ENCODE measurements around the gene ADAMTS8.

The ADAMTS8 gene

DNA sequence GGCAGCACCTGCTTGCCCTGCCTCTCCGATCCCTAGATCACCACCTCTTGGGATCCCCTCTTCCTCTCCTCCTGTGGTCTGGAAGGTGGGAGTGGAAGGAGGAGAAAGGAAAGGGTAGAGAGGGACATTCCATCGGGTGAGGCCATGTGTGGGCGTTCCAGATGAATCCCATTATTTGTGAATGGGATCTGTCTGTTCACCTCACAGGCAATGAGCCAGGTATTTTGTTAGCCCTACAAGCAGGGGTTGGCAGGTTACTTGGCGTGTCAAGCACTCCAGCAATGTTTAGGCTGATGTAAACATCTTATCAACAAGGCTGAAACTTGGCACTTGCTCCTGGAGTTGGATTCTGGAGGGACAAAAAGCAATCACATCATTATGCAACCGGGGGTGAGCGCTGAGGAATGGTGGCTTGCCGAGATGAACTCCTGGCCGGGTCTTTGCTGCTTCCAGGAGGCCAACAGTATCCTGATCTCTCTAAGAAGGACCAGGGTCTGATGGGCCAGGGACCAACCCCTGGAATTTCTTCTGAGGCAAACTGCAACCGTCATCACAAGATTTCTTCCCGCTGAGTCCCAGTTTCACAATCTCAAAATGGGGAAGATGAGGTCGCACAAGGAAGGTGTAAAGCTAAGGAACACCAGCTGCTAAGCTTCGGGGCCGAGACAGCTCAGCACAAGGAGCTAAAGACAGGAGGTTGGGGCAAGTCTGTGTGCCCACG, 7.8 kb downstream of the ADAMTS8 start:
- no peak for DNase-seq (ENCODE audit: low spot score)

DNA sequence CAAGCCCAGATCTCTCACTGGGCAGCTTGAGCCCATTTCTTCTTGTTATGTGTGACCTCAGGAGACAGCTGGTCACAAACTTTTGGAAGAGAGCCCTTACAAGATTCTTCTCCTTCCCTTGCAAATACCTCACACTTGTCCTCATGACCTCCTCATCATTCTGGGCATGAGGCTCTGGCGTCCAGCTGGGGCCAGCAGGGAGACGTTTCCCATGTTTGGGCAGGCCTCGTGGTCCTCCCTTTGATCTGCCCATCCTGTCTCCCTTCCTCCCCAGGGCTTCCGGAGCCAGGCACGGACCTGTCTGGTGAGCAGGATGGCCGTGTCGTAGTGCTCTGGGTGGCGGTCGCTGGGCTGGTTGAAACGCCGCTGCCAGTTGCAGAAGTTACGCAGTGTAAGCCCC, 9.7 kb downstream of the ADAMTS8 start:
- no peak for DNase-seq (ENCODE audit: low spot score)

DNA sequence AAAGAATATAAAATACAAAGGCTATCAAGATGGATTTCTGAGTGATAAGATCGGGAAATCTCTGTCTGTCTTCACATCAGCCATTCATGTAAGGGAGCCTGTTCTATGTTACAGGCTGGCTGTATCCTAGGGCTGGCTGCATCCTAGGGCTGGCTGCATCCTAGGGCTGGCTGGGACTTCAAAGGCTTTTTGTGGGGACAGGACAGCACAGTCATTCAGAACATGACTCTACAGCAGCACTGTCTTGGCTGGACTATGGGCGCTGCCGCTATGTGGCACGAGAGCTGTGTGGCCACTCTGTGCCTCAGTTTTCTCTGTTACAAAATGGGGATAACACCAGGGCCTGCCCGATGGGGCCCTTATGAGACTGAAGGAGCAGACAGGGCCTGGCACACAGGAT, 10.2 kb downstream of the ADAMTS8 start:
- no peak for DNase-seq (ENCODE audit: low spot score)

DNA sequence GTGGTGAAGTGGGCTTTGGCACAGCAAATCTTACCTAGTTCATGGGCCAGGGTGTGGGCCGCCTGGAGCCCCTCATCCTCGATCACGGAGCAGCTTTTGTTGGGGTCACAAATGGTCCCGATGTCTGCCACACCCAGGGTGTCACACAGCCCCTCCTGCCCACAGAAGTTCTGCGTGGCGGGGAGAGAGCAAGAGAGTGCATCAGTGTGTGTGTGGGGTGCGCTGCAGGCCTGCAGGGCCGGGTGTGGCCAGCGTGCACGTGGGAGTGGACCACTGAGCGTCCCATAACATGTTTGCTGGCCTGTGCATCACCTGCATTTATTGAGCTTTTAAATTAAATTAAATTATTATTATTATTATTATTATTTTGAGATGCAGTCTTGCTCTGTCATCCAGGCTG, 11.5 kb downstream of the ADAMTS8 start:
- no peak for DNase-seq (ENCODE audit: low spot score)

DNA sequence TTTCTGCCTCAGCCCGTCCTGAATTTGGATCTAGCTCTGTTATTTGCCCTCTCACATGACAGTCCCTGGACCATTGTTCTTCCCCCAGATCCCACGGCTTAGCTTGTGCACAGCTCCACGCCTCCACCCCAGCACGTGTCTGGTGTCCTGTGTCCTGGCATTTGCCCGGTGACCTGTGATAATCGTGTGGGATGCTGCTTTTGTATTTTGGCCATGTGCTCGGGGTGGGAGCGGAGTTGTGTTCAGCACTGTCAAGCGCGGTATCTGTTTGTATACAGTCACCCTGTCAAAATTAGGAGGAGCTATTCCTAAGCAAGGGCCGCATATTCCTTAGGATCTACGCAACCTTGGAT, 11.9 kb downstream of the ADAMTS8 start:
- no peak for DNase-seq (ENCODE audit: low spot score)

DNA sequence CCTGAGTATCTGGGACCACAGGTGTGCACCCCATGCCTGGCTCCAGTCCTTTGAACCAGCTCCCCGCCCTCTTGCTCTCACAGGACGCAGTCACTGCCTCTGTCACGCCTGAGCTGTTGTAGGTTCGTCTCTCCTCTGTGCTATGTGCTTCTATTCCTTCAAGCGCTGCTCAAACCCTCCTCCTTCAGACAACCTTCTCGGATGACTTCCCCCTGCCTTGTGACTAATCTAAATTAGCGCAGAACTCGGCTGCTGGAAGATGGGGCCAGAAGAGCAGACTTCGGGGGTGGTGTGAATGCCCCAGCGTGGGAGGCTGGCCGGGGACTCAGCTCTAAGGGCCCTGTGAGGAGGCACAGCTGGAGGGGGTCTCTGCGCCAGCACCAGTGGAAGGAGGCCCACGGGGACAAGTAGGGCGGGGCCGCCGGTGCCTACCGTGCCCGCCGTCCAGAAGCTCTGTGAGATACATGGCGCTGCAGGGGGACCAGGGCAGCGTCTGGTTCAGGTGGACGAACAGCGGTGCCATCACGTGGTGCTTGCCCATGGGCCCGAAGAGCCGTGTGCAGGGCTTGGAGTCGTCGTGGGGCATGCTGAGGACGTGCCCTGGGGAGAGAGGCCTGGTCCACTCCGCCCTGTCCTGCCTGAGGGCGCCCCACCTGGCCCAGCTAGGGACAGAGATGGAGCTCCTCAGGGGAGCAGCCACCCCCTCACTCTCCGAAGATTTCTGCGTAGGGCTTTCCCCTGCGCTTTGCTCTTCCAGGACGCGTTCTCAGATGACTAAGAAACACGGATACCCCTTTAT, 12.5 kb downstream of the ADAMTS8 start:
- no peak for DNase-seq (ENCODE audit: low spot score)

DNA sequence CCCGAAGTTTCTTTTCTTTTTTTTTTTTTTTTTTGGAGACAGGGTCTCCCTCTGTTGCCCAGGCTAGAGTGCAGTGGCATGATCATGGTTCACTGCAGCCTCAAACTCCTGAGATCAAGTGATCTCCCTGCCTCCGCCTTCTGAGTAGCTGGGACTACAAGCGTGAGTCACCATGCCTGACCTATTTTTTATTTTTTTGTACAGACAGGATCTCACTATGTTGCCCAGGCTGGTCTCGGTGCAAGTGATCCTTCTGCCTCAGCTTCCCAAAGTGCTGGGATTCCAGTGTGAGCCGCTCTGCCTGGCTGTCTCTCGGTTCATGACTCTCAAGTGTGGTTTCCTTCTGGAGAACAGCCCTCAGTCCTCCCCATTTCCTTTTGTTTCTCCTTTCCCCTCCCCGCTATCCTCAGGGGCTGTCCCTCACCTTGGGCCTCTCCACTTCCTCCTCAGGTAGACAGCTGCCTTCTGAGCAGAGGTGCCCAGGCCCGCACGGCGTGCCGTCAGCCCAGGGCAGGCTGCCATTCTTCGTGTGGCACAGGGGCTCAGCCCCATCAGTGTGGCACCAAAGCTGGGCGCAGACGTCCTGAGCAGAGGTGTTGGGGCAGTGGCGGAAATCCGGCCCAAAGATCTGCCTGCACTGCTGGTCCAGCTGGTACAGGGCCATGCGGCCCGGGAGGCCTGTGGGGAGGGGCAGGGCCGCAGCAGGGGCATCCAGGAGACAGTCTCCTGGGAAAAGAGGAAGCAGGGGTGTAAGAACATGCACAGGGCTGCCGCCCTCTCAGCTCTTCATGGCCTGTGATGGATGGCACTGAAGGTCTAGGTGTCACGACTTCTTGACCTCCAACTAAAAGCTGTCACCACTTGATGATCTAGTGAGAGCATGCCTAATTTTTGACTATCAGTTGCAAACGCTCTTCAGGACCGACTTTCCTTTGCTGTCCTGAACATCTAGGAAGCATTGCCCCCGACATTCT, 14.0 kb downstream of the ADAMTS8 start:
- DNase-seq (ENCODE audit: low spot score) = no peak

DNA sequence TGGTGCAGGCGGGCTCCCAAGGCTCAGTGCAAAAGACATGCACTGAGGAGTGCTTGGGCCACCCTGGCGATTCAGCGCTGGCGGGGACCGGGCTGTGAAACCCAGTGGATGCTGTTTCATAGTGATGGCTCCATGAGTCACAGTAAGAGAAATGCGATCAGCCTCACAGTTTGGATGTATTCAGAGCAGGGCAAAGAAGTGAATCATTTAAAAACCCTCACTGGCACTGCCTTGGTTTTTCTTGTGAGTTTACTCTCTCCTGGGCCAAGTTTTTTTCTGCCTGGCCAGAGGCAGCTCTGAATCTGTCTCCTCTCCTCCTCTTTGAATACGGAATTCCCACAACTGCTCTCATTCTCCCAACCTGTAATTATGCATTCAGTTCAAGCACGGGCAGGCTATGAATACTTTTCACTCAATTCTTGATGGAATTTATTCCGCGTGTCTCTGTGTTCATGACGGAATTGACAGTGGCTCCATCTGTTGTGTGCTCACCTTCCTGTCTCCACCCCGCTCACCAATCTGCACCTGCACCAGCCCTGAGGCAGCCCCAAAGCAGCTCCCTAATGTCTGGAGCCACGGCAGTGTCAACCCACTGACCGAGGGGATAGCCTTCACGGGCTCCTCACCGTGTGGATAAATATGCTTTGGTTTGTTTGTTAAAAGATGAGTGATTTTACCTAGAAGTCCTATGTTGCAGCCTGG, 14.9 kb downstream of the ADAMTS8 start:
- DNase-seq (ENCODE audit: low spot score) = no peak

DNA sequence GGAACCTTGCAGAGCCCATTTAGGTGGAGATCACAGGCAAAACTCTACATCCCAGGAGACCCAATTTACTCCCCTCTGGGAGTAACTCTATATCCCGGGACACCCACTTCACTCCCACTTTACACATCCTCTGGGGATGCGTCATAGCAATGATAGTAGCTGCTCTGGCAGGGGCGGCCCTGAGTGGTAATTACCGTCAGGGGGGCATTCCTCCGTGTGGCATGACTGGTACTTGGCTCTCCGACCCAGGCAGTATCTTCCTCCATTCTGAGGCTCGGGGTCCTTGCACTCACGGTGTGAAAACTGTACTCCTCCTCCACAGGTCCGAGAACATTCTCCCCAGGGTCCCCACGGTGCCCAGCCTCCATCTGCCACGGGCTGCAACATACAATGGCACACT, 17.2 kb downstream of the ADAMTS8 start:
- no peak for DNase-seq (ENCODE audit: low spot score)

DNA sequence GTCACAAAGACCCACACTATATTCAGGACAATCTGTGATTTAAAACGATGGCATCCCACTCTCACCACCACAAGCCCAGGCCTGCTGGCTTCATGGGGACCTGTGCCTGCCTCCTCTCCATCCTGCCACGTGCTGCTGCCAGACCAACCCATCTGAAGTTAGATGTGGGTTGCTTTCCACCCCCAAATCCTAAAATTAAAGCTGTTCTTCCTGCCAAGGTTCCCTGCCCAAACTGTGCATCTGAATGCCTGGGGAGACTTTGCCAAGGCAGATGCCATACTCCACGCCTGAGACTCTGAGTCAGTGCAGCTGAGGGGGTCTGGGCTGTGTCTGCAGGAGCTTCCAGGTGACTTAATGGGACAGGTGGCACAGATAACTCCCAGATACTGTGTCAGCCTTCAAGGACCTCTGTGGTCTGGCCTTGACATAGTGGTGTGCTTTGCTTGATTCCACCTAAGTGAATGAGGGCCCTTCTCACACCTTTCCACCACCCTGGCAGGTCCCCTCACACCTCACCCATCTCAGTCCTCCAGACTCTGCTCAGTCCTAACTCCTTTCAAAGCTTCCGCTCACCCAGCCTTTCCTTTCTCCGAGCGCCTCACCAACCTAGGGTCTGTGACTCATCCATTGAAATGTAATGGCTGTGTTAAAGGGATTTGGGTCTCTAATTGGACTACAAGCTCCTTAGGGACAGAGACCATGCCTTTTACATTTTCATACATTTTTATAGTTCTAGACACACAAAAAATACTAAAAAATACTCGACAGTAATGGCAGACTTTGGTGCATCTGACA, 18.6 kb downstream of the ADAMTS8 start:
- no peak for DNase-seq (ENCODE audit: low spot score)

DNA sequence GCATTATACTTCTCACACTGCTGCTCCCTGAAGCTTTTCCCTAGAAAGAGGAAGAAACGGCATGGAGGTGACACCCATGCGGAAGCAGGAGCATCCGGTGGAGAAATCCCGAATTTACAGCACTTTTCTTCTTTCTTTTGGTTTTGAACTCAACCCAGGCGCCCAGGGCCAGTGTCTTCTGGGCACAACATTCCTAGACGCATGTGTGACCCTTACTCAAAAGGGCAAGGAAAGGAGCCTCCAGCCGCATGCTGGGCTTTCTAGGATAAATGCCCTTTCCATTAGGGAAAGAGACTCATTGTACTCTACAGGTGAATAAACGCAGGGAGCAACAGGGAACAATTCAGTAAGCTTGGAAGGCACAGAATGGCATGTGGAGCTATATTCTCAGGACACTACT, 19.5 kb downstream of the ADAMTS8 start:
- no peak for DNase-seq (ENCODE audit: low spot score)

DNA sequence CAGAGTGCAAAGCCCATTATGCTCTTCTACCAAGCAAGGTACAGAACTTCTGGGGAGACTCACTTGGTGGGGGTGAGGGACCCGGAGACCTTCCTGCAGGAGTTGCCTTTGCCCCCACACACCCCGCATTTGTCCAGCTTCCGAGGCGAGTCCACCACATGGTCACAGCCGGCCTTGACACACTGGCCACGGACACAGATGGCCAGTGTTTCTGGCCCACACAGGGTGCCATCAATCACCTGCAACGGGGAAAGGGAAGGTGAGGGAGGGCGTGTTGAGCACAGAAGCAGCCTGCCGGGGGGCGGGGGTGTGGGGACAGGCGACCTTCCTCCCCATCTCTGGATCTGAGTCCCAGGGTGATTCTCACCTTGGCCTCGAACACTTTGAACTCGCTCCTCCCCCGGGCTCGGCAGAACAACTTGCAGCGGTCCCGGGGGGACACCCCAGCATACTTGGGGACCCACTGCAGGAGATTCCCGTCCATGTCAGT, 20.0 kb downstream of the ADAMTS8 start:
- DNase-seq (ENCODE audit: low spot score) = no peak

DNA sequence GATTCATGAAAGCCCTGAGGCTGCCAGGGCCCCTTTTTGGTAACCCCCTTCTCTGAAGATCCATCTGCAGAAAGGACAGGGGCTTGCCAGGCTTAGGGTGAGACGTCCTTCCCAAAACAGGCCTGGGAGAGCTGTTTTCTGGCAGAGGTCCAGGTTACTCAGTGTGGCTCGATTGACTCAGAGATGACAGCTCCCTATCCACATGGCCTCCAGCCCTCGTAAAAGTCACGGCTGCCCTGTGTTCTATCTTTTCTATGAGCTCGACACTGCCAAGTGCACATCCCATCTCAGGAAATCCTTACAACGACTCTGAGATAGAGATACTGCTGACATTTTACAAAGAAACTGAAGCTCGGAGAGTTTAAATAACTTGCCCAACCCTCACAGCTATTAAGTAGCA, 20.4 kb downstream of the ADAMTS8 start:
- DNase-seq (ENCODE audit: low spot score) = no peak

DNA sequence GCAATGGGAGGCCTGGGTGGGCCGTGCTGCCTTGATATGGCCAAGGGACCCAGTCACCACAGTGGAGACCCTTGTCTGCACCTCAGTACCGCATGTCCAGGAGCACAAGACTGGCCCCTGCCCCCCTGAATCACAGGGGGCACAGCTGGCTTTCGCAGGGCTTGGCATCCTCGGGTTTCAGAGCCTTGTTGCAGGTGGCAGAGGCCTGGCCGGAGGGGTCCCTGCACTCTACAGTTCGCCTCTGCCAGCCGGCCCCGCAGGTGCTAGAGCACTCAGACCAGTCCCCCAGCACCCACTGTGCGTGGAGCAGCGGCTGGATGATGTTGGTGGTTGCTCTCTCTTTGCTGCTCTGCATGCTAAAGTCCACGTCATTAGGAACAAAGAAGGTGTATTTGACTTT, 23.0 kb downstream of the ADAMTS8 start:
- no peak for DNase-seq (ENCODE audit: low spot score)

DNA sequence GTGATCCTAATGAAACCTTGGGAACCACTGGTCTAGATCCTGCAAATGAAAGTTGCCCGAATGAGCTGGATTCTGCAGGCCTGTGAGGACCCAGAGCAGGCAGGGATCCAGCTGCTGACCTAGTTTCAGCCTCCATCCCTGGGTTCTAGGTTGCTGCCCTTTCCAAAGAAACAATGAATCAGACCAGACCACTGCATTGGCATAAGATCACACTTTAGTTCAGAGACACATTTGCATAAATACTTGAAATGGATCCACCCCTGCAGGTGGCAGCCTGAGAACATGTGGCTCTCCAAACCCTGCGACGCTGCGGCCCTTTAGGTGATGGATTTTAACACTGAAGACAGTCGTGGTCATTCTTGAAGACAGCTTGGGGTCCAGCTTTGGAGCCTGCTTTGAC, 23.7 kb downstream of the ADAMTS8 start:
- no peak for DNase-seq (ENCODE audit: low spot score)

DNA sequence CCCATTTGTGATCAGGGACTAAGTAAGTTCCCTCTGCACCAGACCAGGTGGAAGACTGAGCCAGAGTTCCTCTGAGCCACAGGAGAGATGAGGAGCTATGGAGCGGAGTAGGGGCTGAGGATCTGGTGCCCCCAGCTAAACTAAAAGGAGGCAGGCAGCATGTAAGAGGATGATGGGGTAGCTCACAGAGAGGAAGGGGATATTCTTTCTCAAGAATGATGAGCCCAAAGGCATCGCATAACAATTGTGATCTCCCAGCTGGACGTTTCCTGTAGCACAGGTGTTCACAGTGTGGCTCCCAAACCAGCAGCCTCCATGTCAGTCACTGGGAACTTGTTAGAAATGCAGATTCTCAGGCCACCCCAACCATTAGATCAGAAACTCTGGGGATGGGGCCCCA, 24.4 kb downstream of the ADAMTS8 start:
- DNase-seq (ENCODE audit: low spot score) = no peak

DNA sequence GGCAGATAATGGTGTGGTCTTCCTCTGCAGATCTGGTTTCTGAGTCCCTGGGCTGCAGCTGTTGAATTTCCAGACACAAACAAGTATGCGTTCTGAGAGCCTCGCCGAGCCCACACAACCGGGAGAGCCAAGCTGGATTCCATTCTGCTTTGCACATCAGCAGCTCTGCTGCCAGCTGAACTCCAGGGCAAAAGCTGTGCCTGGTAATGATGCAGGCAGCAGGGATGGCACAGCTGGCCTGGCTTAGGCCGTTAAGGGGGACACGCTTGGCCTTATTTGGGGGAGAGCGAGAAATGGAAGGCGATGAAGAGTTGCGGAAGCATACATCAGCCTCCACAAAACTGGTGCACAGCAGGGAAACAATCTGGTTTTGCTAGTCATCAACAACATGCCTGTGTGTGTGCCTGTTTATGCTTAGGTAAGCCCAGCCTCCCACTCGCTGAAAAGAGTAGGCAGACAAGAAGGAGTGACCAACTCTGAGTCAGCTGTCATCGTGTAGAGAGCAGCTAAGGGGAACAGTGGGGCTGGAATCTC, 25.1 kb downstream of the ADAMTS8 start:
- no peak for DNase-seq (ENCODE audit: low spot score)

DNA sequence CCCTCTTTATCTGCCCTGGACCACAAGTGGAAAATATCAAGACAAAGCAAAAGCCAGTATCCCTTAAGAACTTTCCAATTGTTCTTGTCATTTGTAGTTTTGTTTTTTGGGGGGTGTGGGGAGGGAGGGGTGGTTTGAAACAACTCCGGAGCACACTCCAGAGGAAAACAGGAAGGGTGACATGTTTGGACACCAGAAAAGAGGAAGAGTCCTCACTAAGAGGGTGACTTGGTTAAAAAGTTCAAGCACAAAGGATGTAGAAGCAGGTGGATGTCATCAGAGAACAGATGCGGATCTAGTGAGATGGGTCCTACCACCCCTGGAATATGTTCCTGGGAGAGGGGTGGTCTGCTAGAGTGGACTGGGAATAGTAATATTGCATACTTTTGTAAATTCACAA, 25.8 kb downstream of the ADAMTS8 start:
- no peak for DNase-seq (ENCODE audit: low spot score)

DNA sequence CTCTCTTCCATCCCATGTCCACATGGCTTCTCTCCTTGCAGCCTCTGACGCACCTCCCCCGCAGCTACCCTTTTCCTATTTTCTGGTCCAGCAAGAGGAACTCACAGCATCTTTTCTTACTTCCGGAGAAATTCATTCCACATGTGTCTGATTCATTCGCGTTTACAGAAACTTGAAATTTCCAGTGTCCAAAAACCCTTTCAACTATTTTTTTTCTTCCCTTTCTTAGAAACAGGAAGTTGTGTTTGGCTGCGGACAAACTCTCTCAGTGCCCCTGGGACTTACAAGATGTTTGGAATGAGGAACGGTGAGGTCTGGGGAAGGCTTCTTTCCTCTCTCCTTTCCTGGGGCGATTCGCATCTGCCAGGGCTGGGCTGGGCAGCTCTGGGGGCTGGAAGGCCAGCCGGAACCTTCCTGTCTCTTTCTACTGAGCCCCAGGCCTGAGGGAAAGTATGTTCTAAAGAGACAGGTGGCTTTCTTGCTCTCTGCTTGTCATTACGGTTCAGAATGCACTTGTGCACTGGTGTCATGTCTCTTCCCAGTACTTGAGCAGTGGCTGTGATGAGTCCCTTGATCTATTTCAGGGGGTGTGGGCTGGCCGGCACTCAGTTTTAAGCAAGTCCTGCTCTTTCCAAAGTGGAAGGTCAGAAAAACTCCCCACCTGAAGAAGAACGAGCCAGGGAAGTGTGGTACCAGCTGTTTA, 27.5 kb downstream of the ADAMTS8 start:
- no peak for DNase-seq (ENCODE audit: low spot score)

DNA sequence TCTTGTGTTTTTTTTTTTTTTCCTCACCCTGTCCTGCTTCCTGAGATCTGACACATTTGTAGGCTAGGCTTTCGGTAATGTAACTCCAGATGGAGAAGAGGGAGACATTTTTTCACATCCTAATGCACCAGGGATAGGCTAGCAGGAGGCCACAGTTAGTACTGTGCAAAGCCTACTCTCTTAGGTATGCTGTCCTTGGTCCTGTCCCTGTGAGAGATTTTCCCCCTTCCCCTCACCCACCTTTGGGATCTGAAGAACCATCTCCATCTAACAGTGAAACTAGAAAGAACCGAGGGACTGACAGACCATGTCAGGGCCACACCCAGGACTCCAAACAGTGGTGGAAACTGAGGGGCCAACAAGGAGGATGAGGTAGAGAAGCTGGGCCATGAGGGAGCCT, 29.2 kb downstream of the ADAMTS8 start:
- DNase-seq (ENCODE audit: low spot score) = no peak

Measured in ecto neural progenitor cell (in vitro differentiated cells).